Omental fat pad (tissue), 4 donors: Measurements from ENCODE around the gene GLB1L. TPM values are rescaled to one million over a fixed set of nuclear protein-coding genes. Genes with fewer than 3 reads are reported as not detected.
"Not testable (repeated sequence)": the region's sequence is repeated elsewhere in the genome, so short reads cannot be mapped to it uniquely, and the experiment has no call there.

Source experiments
- ATAC-seq: fragments of 150-250 bp; one replicate; pipeline ENCODE4 v1.9.1; 2016; ENCODE audit warnings: mild to moderate bottlenecking, moderate library complexity; ENCODE audit not compliant: low FRiP score
- DNase-seq: peaks from one replicate; pipeline ENCODE4 v3.0.0-alpha.2; 2019; ENCODE audit warnings: low spot score
- total RNA-seq, 4 donors: library from RNA; depleted of rRNA; stranded (reverse); fragments of >200 nt; gene quantifications; one replicate each; pipeline ENCODE4 v1.1.0, GENCODE V29; 2016
- TF ChIP-seq, protein P1 (sequence below), 3 donors: fragments of 450-650 bp; IDR thresholded peaks; one replicate each; pipeline ENCODE4 v1.5.1; 2016 to 2017; ENCODE audit warnings: antibody characterized with exemption in 3 of 3, mild to moderate bottlenecking in 3 of 3, moderate library complexity in 2 of 3

GLB1L gene
- total RNA-seq, 4 donors from 2014 or later: 9.0 to 21.9 (median 12.3) TPM

DNA sequence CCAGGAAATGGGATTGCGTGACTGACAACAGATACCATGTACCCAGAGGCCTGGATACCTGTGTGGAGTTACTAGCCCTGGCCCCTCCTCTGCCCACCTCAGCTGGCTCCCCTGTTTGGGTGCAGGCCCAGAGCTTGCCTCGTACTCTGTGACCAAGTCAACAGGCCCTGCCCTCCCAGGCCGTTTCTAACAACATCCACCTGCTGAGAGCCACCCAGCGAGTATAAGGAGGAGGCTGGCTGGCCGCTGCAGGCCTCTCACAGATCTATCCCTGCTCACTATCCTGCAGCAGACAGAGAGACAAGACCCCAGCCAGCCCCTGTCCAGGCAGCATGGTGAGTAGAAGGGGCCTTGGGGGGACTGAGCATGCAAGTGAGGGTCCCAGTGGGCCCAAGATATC is 21.0 kb upstream of the GLB1L start:
- no peak for DNase-seq

DNA sequence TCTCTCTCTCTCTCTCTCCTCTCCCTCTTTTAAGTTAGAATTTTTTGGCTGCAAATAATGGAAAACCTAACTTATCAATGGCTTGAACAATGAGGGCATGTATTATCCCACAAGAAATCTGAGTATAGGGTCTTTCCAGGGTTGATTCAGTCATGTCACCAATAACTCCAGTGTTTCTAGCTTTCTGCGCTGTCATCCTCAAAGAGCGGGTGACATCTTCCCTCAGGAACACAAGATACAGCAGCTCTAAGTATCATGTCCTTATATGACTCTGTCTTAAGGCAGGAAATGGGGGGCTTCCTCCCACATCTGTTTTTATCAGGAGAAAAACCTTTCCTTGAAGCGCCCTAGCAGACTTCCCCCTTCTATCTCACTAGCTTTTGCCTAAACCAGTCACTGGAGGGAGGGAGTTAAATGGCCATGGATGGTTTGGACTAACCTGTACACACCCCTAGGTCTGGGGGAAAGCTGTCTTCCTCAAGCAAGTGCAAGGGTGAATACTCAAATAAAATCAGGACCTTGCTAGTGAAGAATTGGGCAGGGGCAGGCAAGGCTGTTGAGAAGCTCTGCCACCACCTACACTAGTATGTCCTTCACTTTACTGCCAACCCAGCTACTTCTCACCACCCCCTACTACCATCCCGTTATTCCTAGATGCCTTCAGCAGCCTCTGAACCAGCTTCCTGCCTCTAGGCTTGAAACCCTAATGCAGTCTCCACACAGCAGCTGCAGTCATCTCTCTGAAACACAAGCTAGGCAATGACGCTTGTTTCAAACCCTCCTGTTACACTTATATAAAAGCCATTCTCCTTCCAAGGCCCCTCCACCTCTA is 16.0 kb upstream of the GLB1L start:
- DNase-seq: no peak
- TF ChIP-seq, protein P1, sequence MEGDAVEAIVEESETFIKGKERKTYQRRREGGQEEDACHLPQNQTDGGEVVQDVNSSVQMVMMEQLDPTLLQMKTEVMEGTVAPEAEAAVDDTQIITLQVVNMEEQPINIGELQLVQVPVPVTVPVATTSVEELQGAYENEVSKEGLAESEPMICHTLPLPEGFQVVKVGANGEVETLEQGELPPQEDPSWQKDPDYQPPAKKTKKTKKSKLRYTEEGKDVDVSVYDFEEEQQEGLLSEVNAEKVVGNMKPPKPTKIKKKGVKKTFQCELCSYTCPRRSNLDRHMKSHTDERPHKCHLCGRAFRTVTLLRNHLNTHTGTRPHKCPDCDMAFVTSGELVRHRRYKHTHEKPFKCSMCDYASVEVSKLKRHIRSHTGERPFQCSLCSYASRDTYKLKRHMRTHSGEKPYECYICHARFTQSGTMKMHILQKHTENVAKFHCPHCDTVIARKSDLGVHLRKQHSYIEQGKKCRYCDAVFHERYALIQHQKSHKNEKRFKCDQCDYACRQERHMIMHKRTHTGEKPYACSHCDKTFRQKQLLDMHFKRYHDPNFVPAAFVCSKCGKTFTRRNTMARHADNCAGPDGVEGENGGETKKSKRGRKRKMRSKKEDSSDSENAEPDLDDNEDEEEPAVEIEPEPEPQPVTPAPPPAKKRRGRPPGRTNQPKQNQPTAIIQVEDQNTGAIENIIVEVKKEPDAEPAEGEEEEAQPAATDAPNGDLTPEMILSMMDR (IDR thresholded peaks at IDR 0.05): no peak
- ATAC-seq: no peak

More for the DNA sequence above, 21.0 kb upstream of the GLB1L start:
- ATAC-seq: peak; percentile 23
- TF ChIP-seq, protein P1 (IDR thresholded peaks at IDR 0.05): no peak

DNA sequence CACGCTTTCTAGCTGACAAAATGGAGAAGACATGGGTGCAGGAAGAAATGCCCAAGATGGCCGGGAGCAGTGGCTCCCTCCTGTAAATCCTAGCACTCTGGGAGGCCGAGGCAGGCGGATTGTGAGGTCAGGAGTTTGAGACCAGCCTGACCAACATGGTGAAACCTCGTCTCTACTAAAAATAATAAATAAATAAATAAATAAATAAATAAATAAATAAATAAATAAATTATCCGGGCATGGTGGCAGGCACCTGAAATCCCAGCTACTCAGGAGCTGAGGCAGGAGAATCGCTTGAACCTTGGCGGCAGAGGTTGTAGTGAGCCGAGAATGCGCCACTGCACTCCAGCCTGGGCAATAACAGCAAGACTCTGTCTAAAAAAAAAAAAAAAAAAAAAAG is 13.7 kb upstream of the GLB1L start:
- ATAC-seq, DNase-seq: not testable (repeated sequence)

DNA sequence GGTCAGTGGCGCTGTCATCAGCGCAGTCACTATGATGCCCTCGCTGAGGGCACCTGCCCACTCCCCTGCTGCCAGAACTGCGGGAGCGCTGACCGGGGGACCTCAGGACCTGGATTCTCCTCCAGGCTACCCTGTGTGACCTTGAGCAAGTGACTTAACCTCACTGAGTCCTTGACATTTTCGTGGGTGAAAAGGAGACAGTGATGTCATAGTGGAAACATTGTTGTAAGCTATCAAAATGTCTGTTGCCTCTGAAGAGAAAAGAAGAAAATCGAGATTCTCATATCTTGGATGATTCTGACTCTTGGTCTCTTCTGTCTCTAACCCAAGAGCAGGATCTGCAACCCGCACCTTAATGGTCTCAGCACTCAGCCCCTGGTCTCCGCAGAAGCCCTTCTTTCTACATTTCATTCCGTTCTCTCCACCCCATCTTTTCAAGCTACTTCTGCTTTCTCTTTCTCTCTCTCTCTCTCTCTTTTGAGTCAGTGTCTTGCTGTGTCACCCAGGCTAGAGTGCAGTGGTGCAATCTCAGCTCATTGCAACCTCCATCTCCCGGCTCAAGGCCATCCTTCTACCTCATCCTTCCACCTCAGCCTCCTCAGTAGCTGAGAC is 9.5 kb upstream of the GLB1L start:
- TF ChIP-seq, protein P1 (IDR thresholded peaks at IDR 0.05): no peak
- ATAC-seq: no peak
- DNase-seq: no peak

DNA sequence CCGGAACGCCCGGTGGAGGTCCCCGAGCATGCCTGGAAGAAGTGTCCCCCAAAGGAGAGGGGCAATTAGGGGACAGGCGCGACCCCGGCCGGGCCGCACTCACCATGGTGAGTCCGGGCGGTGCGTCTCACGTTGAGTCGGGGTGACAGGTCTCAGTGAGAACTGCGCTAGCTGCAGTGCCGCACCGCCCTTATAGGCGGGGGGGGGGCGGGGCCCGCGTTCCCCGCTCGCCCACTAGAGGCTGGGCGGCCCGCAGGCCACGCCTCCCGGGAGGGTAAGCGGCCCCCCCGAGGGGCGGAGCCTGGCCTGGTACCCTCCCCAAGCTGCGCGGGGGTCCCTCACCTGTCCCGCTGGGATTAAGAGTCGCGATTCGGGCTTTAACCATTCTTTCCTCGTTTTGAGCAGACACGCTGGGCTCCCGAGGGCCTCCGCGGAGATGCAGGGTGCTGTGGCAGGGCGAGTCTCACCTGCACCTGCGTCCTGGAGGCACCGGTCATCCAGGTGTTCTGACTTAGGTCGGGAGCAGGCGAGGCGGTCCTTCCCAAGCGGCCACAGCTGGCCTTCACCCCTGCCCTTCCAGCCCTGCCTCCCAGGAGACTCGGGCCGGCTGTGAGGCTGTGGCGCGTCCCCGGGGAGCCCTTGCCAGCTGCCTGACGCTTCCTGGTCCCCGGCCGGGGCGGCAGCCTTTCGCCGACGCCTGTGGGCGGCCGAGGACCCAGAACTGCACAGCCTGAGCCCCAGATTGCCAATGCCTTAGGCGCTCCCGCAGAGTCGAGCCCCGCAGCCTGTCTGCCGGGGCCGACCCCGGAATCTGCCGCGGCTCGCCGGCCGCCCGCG is 8.7 kb upstream of the GLB1L start, which contains the start of gene TUBA4A:
Gene TUBA4A, minus strand, starts transcription at position 166 of the 837 bp plus-strand sequence. Its CDS starts 60 bp downstream, at position 106.
- ATAC-seq: peak; percentile 76
- TF ChIP-seq, protein P1 (IDR thresholded peaks at IDR 0.05): peak in 1 of 3 donors; percentile 7
- DNase-seq: peak; percentile 59

DNA sequence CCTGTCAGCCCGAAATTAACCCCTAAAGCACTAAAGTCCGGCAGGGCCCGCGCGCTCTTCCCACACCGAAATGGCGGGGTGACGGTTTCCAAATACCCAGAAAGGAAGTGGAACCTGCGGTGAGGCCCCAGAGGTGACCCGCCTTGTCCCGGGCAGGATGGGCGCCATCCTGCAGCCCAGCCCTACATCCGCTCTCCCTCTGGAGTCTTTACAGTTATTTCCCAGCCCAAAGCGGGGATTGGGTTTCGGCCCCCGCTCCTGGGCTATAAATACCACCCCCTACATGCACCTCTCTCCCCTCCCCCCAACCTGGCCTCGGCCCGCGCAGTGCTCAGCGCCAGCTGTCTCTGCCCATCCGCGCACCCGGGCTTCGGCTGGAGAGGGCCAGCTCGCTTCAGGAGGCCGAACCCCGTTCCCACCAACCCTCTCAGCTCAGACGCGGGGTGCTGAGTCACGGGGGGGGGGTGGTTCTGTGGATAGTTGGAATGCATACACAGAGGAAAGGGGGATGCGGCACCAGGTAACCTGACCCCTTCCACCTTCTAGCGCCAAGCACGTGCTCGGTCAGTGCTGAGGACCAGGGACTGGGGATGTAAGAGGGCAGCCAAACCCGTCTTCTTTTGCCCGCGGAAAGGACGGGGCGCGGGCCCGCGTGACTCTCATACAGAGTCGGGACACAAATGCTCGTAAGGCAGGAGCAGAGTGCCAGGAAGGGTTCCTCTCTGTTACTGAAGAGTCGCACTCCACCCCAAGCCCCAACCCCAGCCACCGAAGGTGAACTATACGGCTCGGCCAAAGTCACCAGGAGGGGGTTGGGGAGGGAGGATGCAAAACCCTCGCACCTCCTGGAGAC is 7.9 kb upstream of the GLB1L start, which contains the start of gene TUBA4B:
Gene TUBA4B, plus strand, starts transcription at position 344 of the 853 bp plus-strand sequence. Its CDS starts 165 bp downstream, at position 509.
- DNase-seq (no peak), ATAC-seq (peak; percentile 57)
- TF ChIP-seq, protein P1 (IDR thresholded peaks at IDR 0.05): no peak
